ENCODE results near the gene MPL. TPM values are rescaled to one million over a fixed set of nuclear protein-coding genes. Genes with fewer than 3 reads are reported as not detected.
A peak's percentile ranks its signal among the peaks of the same experiment; 100 is the strongest.

Gene MPL
- total and polyA plus RNA-seq, 2 of the 8 experiments (the other 6 are each of a cell fraction or from before 2014, with no cell fraction given) = 0.08 TPM; not detected in 1

DNA sequence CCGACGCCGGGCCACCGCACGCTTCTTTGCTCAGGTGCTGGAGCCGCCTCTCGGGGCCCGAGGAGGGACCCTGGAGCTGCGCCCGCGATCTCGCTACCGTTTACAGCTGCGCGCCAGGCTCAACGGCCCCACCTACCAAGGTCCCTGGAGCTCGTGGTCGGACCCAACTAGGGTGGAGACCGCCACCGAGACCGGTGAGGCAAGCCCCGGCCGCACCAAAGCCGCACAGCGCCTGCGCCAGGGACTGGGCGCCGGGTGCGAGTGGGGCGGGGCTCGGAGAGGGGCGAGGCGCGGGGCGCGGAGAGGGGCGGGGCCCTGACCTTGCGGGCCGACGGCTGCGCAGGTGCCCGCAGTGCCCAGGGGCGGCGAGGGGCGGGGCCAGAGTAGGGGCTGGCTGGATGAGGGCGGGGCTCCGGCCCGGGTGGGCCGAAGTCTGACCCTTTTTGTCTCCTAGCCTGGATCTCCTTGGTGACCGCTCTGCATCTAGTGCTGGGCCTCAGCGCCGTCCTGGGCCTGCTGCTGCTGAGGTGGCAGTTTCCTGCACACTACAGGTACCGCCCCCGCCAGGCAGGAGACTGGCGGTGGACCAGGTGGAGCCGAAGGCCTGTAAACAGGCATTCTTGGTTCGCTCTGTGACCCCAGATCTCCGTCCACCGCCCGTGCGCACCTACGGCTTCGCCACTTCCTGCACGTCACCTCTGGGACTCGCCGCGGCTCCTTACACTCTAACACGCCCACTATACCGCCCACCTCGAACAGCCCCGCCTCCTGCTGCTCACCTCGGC lies 11.4 kb downstream of the MPL start (continued):
- TF ChIP-seq CREB1 (IDR thresholded peaks at IDR 0.05) (peak; percentile 64; the same call in 1 of the 2 replicates), RXRA (IDR thresholded peaks at IDR 0.05; ENCODE audit: insufficient read depth, low read depth, low read length) (no peak), TAF1 (IDR thresholded peaks at IDR 0.05; ENCODE audit: low read depth, low read length) (peak; percentile 62), JUND (IDR thresholded peaks at IDR 0.05; ENCODE audit: low read length) (no peak), SIX5 (IDR thresholded peaks at IDR 0.05; ENCODE audit: low read depth, low read length) (no peak), SUZ12 (IDR thresholded peaks at IDR 0.05; ENCODE audit: low read length) (no peak), KDM1A (IDR thresholded peaks at IDR 0.05; ENCODE audit: borderline replicate concordance, low read length) (no peak), JUN (IDR thresholded peaks at IDR 0.05; ENCODE audit: low read depth, low read length) (no peak), SAP30 (IDR thresholded peaks at IDR 0.05; ENCODE audit: insufficient read depth, insufficient replicate concordance, low read length) (peak; percentile 58), BRCA1 (IDR thresholded peaks at IDR 0.05; ENCODE audit: low read depth, low read length) (no peak), RNF2 (IDR thresholded peaks at IDR 0.05; ENCODE audit: borderline replicate concordance, low read depth, low read length, missing control alignments, poor library complexity, severe bottlenecking) (no peak), EZH2 (IDR thresholded peaks at IDR 0.05; ENCODE audit: low read depth, low read length, severe bottlenecking) (no peak), CHD1 (IDR thresholded peaks at IDR 0.05; ENCODE audit: low read depth, low read length) (no peak), BACH1 (IDR thresholded peaks at IDR 0.05; ENCODE audit: low read length) (no peak), MAFK (IDR thresholded peaks at IDR 0.05; ENCODE audit: low read depth, low read length) (peak; percentile 41; the same call in 1 of the 2 replicates), POLR2AphosphoS5 (IDR thresholded peaks at IDR 0.05; ENCODE audit: low read depth, low read length) (peak; percentile 92), SRF (IDR thresholded peaks at IDR 0.05; ENCODE audit: low read depth, low read length) (no peak), TEAD4 (IDR thresholded peaks at IDR 0.05; ENCODE audit: low read depth, low read length) (no peak)
- TF ChIP-seq, protein P1, sequence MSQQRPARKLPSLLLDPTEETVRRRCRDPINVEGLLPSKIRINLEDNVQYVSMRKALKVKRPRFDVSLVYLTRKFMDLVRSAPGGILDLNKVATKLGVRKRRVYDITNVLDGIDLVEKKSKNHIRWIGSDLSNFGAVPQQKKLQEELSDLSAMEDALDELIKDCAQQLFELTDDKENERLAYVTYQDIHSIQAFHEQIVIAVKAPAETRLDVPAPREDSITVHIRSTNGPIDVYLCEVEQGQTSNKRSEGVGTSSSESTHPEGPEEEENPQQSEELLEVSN (IDR thresholded peaks at IDR 0.05) = no peak; the same call in none of the 2 replicates
- TF ChIP-seq, protein P2, sequence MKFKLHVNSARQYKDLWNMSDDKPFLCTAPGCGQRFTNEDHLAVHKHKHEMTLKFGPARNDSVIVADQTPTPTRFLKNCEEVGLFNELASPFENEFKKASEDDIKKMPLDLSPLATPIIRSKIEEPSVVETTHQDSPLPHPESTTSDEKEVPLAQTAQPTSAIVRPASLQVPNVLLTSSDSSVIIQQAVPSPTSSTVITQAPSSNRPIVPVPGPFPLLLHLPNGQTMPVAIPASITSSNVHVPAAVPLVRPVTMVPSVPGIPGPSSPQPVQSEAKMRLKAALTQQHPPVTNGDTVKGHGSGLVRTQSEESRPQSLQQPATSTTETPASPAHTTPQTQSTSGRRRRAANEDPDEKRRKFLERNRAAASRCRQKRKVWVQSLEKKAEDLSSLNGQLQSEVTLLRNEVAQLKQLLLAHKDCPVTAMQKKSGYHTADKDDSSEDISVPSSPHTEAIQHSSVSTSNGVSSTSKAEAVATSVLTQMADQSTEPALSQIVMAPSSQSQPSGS (IDR thresholded peaks at IDR 0.05; ENCODE audit: low read length) = no peak
- TF ChIP-seq, protein P3, sequence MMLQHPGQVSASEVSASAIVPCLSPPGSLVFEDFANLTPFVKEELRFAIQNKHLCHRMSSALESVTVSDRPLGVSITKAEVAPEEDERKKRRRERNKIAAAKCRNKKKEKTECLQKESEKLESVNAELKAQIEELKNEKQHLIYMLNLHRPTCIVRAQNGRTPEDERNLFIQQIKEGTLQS (IDR thresholded peaks at IDR 0.05; ENCODE audit: insufficient read depth, low read depth, low read length) = no peak
